Stimulated activated CD4-positive, alpha-beta T cell treated with anti-CD3 and anti-CD28 coated beads, Interleukin-15, amount 100 ng/mL, for 1 hour (primary cell): Measurements from ENCODE around the gene ZNF740.
"Not testable (repeated sequence)": the region's sequence is repeated elsewhere in the genome, so short reads cannot be mapped to it uniquely, and the experiment has no call there.

ENCODE experiments used
- DNase-seq, 2 donors: peaks; one replicate each; pipeline ENCODE4 v3.0.0-alpha.2; 2020; ENCODE audit warnings: low read depth in 1 of 2, low spot score in 1 of 2

Gene ZNF740

GRCh38 chr12:53194973-53195372 lies 14.5 kb downstream of the ZNF740 start:
- no peak for DNase-seq

GRCh38 chr12:53195516-53196420 lies 15.2 kb downstream of the ZNF740 start:
- no peak for DNase-seq

GRCh38 chr12:53196486-53196885 lies 16.0 kb downstream of the ZNF740 start:
- no peak for DNase-seq

- DNase-seq: no peak
Observed at GRCh38 chr12:53197011-53197640, 16.6 kb downstream of the ZNF740 start.

GRCh38 chr12:53198486-53199110 lies 18.1 kb downstream of the ZNF740 start:
- DNase-seq: no peak

GRCh38 chr12:53199700-53200099 lies 19.2 kb downstream of the ZNF740 start:
- no peak for DNase-seq

GRCh38 chr12:53200107-53200457 lies 19.6 kb downstream of the ZNF740 start:
- DNase-seq: no peak

GRCh38 chr12:53200458-53201176 lies 20.1 kb downstream of the ZNF740 start:
- no peak for DNase-seq

GRCh38 chr12:53201177-53201541 lies 20.6 kb downstream of the ZNF740 start:
- no peak for DNase-seq

- DNase-seq: no peak
Observed at GRCh38 chr12:53201639-53202038, 21.1 kb downstream of the ZNF740 start.

GRCh38 chr12:53202316-53202715 lies 21.8 kb downstream of the ZNF740 start:
- not testable (repeated sequence) for DNase-seq

- DNase-seq: no peak
Observed at GRCh38 chr12:53204351-53204750, 23.8 kb downstream of the ZNF740 start.

- DNase-seq: no peak
Observed at GRCh38 chr12:53205747-53206419, 25.4 kb downstream of the ZNF740 start.

- peak; percentile 32 to 55 for DNase-seq
Observed at GRCh38 chr12:53207042-53207441, 26.5 kb downstream of the ZNF740 start, which contains the start of gene ITGB7. TSS of gene ITGB7 (minus strand) at chr12:53207251. CDS start at chr12:53200443, 6,808 bp downstream.

- DNase-seq: no peak
Observed at GRCh38 chr12:53208435-53208834, 27.9 kb downstream of the ZNF740 start.

- DNase-seq: no peak
Observed at GRCh38 chr12:53208877-53209463, 28.4 kb downstream of the ZNF740 start.

- DNase-seq: no peak
Observed at GRCh38 chr12:53210843-53211242, 30.3 kb downstream of the ZNF740 start.

GRCh38 chr12:53211476-53212381 lies 31.2 kb downstream of the ZNF740 start:
- no peak for DNase-seq

- no peak for DNase-seq
Observed at GRCh38 chr12:53212931-53213330, 32.4 kb downstream of the ZNF740 start.
